GM21717 (cell line): Measurements from ENCODE around the gene ATG101.
A peak's percentile ranks its signal among the peaks of the same experiment; 100 is the strongest.

Source experiments
- ATAC-seq: cut with Tn5 transposase; IDR thresholded peaks from one replicate; pipeline ENCODE4 v1.9.1; 2021; ENCODE audit warnings: mild to moderate bottlenecking, moderate library complexity; ENCODE audit not compliant: unreplicated experiment

The ATG101 gene

GRCh38 chr12:52041695-52042123 lies 28.1 kb upstream of the ATG101 start:
- ATAC-seq = no peak

GRCh38 chr12:52042706-52043385 lies 26.9 kb upstream of the ATG101 start:
- no peak for ATAC-seq

GRCh38 chr12:52043386-52044212 lies 26.2 kb upstream of the ATG101 start:
- ATAC-seq = no peak

GRCh38 chr12:52044292-52044983 lies 25.3 kb upstream of the ATG101 start:
- no peak for ATAC-seq

GRCh38 chr12:52045794-52046199 lies 24.0 kb upstream of the ATG101 start:
- ATAC-seq = no peak

GRCh38 chr12:52046859-52047258 lies 22.9 kb upstream of the ATG101 start:
- no peak for ATAC-seq

- ATAC-seq = no peak
Observed at GRCh38 chr12:52049286-52049685, 20.5 kb upstream of the ATG101 start.

- no peak for ATAC-seq
Observed at GRCh38 chr12:52049688-52050087, 20.1 kb upstream of the ATG101 start.

- ATAC-seq = no peak
Observed at GRCh38 chr12:52050116-52050757, 19.5 kb upstream of the ATG101 start.

- ATAC-seq = peak; percentile 76
Observed at GRCh38 chr12:52050758-52051541, 18.8 kb upstream of the ATG101 start, which contains the start of gene NR4A1. TSS of gene NR4A1 (plus strand) at chr12:52051442. CDS start at chr12:52054329, 2,887 bp downstream.

- no peak for ATAC-seq
Observed at GRCh38 chr12:52052468-52053186, 17.2 kb upstream of the ATG101 start.

- ATAC-seq = no peak
Observed at GRCh38 chr12:52053536-52054209, 16.1 kb upstream of the ATG101 start.

- ATAC-seq = no peak
Observed at GRCh38 chr12:52054231-52054832, 15.4 kb upstream of the ATG101 start.

GRCh38 chr12:52054833-52055730 lies 14.7 kb upstream of the ATG101 start:
- ATAC-seq = no peak

- no peak for ATAC-seq
Observed at GRCh38 chr12:52055731-52056711, 13.8 kb upstream of the ATG101 start.
